HEK293 (cell line): ENCODE measurements around the gene TBC1D24.

ENCODE experiments used
- BCL11A ChIP-seq: fragments of 450-650 bp; formaldehyde crosslinking; IDR thresholded peaks from 2 replicates; pipeline ENCODE4 v1.5.1; 2016; ENCODE audit warnings: low read depth, missing biosample characterization, missing genetic modification characterization
- BCL11B ChIP-seq: fragments of 450-650 bp; formaldehyde crosslinking; IDR thresholded peaks from 2 replicates; pipeline ENCODE4 v1.5.1; 2016; ENCODE audit warnings: low read depth, missing biosample characterization, missing genetic modification characterization
- ZBTB44 ChIP-seq: fragments of 450-650 bp; IDR thresholded peaks from 2 replicates; pipeline ENCODE4 v1.5.1; 2018; ENCODE audit warnings: missing biosample characterization, mild to moderate bottlenecking, missing genetic modification characterization
- ZBTB48 ChIP-seq: fragments of 450-650 bp; formaldehyde crosslinking; IDR thresholded peaks from 2 replicates; pipeline ENCODE4 v1.5.1; 2016; ENCODE audit warnings: missing biosample characterization, missing genetic modification characterization
- ZNF155 ChIP-seq: fragments of 450-650 bp; formaldehyde crosslinking; IDR thresholded peaks from 2 replicates; pipeline ENCODE4 v1.5.1; 2016; ENCODE audit warnings: missing biosample characterization, missing genetic modification characterization
- ZNF221 ChIP-seq: fragments of 450-650 bp; formaldehyde crosslinking; IDR thresholded peaks from 2 replicates; pipeline ENCODE4 v1.5.1; 2017; ENCODE audit warnings: missing biosample characterization, missing genetic modification characterization, borderline replicate concordance
- ZNF23 ChIP-seq: fragments of 450-650 bp; formaldehyde crosslinking; IDR thresholded peaks from 2 replicates; pipeline ENCODE4 v1.5.1; 2016; ENCODE audit warnings: missing biosample characterization, missing genetic modification characterization, borderline replicate concordance
- ZNF24 ChIP-seq: fragments of 450-650 bp; formaldehyde crosslinking; IDR thresholded peaks from 2 replicates; pipeline ENCODE4 v1.5.1; 2016; ENCODE audit warnings: missing biosample characterization, missing genetic modification characterization
- ZNF248 ChIP-seq: fragments of 450-650 bp; formaldehyde crosslinking; IDR thresholded peaks from 2 replicates; pipeline ENCODE4 v1.5.1; 2017; ENCODE audit warnings: missing biosample characterization, missing genetic modification characterization
- ZNF266 ChIP-seq: fragments of 450-650 bp; formaldehyde crosslinking; IDR thresholded peaks from 2 replicates; pipeline ENCODE4 v1.5.1; 2016; ENCODE audit warnings: missing biosample characterization, missing genetic modification characterization, low read depth
- ZNF391 ChIP-seq: fragments of 450-650 bp; formaldehyde crosslinking; IDR thresholded peaks from 2 replicates; pipeline ENCODE4 v1.5.1; 2016; ENCODE audit warnings: low read depth, missing biosample characterization, missing genetic modification characterization, borderline replicate concordance
- ZNF404 ChIP-seq: fragments of 450-650 bp; formaldehyde crosslinking; IDR thresholded peaks from 2 replicates; pipeline ENCODE4 v1.5.1; 2017; ENCODE audit warnings: missing biosample characterization, missing genetic modification characterization
- ZNF416 ChIP-seq: fragments of 450-650 bp; formaldehyde crosslinking; IDR thresholded peaks from 2 replicates; pipeline ENCODE4 v1.5.1; 2016; ENCODE audit warnings: missing biosample characterization, missing genetic modification characterization
- ZNF558 ChIP-seq: fragments of 450-650 bp; formaldehyde crosslinking; IDR thresholded peaks from 2 replicates; pipeline ENCODE4 v1.5.1; 2016; ENCODE audit warnings: missing biosample characterization, missing genetic modification characterization
- ZNF560 ChIP-seq: fragments of 450-650 bp; formaldehyde crosslinking; IDR thresholded peaks from 2 replicates; pipeline ENCODE4 v1.5.1; 2017; ENCODE audit warnings: missing biosample characterization, missing genetic modification characterization, borderline replicate concordance
- ZNF747 ChIP-seq: fragments of 450-650 bp; formaldehyde crosslinking; IDR thresholded peaks from 2 replicates; pipeline ENCODE4 v1.5.1; 2016; ENCODE audit warnings: missing biosample characterization, missing genetic modification characterization
- ZNF768 ChIP-seq: fragments of 450-650 bp; formaldehyde crosslinking; IDR thresholded peaks from 2 replicates; pipeline ENCODE4 v1.5.1; 2018; ENCODE audit warnings: missing biosample characterization, mild to moderate bottlenecking, missing genetic modification characterization
- ZNF776 ChIP-seq: fragments of 450-650 bp; formaldehyde crosslinking; IDR thresholded peaks from 2 replicates; pipeline ENCODE4 v1.5.0; 2017; ENCODE audit warnings: missing biosample characterization, missing genetic modification characterization, borderline replicate concordance
- ZNF777 ChIP-seq: fragments of 450-650 bp; formaldehyde crosslinking; IDR thresholded peaks from 2 replicates; pipeline ENCODE4 v1.5.1; 2017; ENCODE audit warnings: missing biosample characterization, missing genetic modification characterization, borderline replicate concordance
- ZNF785 ChIP-seq: fragments of 450-650 bp; formaldehyde crosslinking; IDR thresholded peaks from 2 replicates; pipeline ENCODE4 v1.5.1; 2016; ENCODE audit warnings: missing biosample characterization, missing genetic modification characterization
- ZNF791 ChIP-seq: fragments of 450-650 bp; formaldehyde crosslinking; IDR thresholded peaks from 2 replicates; pipeline ENCODE4 v1.5.1; 2016; ENCODE audit warnings: missing biosample characterization, missing genetic modification characterization
- ZNF792 ChIP-seq: fragments of 450-650 bp; formaldehyde crosslinking; IDR thresholded peaks from 2 replicates; pipeline ENCODE4 v1.5.1; 2016; ENCODE audit warnings: missing biosample characterization, missing genetic modification characterization
- ZNF837 ChIP-seq: fragments of 450-650 bp; formaldehyde crosslinking; IDR thresholded peaks from 2 replicates; pipeline ENCODE4 v1.5.1; 2016; ENCODE audit warnings: missing biosample characterization, missing genetic modification characterization
- ZNF843 ChIP-seq: fragments of 450-650 bp; formaldehyde crosslinking; IDR thresholded peaks from 2 replicates; pipeline ENCODE4 v1.5.1; 2016; ENCODE audit warnings: missing biosample characterization, missing genetic modification characterization
- ZSCAN16 ChIP-seq: fragments of 450-650 bp; formaldehyde crosslinking; IDR thresholded peaks from 2 replicates; pipeline ENCODE4 v1.5.1; 2016; ENCODE audit warnings: missing biosample characterization, missing genetic modification characterization
- ZSCAN30 ChIP-seq: fragments of 450-650 bp; IDR thresholded peaks from 2 replicates; pipeline ENCODE4 v1.5.1; 2018; ENCODE audit warnings: missing biosample characterization, mild to moderate bottlenecking, missing genetic modification characterization, moderate library complexity
- TF ChIP-seq, protein P1 (sequence below): fragments of 450-650 bp; formaldehyde crosslinking; IDR thresholded peaks from 2 replicates; pipeline ENCODE4 v1.5.1; 2016; ENCODE audit warnings: missing biosample characterization, missing genetic modification characterization, borderline replicate concordance
- TF ChIP-seq, protein P2 (sequence below): fragments of 450-650 bp; formaldehyde crosslinking; conservative IDR thresholded peaks from 2 replicates; pipeline ENCODE4 v1.5.1; 2016; ENCODE audit warnings: low read depth, missing biosample characterization, missing genetic modification characterization
- TF ChIP-seq, protein P3 (sequence below): fragments of 450-650 bp; formaldehyde crosslinking; IDR thresholded peaks from 2 replicates; pipeline ENCODE4 v1.5.1; 2016; ENCODE audit warnings: missing biosample characterization, missing genetic modification characterization

TBC1D24 gene

DNA sequence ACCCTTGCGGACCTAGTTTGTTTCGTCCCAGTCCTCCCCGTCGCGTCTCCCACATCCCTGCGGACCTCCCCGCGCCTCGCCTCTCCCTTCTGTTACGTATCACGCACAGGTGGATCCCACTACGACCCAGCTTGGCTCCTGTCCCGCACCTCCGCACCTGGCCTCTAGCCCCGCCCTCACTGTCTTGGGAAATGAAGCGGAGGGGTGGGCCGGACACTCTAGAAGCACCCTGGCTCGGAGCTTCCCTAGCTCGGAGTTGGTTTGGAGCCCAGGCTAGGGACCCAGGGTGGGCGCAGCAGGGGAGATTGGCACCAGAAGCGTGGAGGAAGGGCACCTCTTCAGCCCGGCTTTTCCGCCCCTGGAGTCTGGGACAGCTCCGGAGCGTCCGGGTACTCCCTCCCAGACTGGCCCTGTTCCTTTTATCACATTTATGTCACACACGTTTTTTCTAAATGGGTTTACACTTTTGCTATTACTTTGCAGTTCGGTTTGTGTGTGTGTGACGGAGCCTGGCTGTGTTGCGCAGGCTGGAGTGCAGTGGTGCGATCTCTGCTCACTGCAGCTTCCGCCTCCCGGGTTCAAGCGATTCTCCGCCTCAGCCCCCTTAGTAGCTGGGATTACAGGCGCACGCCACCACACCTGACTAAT lies 57.7 kb downstream of the TBC1D24 start (continued):
- TF ChIP-seq ZNF560 (tag by site-specific recombination) (no peak), ZNF404 (tag by site-specific recombination) (no peak), ZNF777 (tag by site-specific recombination) (peak; percentile 66; the same call in 1 of the 2 replicates), ZBTB48 (tag by site-specific recombination) (peak; percentile 76; the same call in 1 of the 2 replicates), ZNF221 (no peak), BCL11B (tag by site-specific recombination) (no peak), ZNF266 (no peak), ZNF248 (tag by site-specific recombination) (no peak), ZNF785 (tag by site-specific recombination) (no peak), ZNF23 (tag by site-specific recombination) (no peak), ZNF768 (tag by site-specific recombination) (no peak), ZNF558 (tag by site-specific recombination) (no peak), BCL11A (tag by site-specific recombination) (no peak), ZSCAN16 (tag by site-specific recombination) (0 out of 2 replicates have a peak, but pooled peaks have one; percentile 29), ZNF792 (tag by site-specific recombination) (no peak), ZNF24 (tag by site-specific recombination) (0 out of 2 replicates have a peak, but pooled peaks have one; percentile 16), ZNF837 (tag by site-specific recombination) (no peak), ZNF155 (tag by site-specific recombination) (no peak), ZNF747 (tag by site-specific recombination) (no peak), ZNF391 (tag by site-specific recombination) (no peak), ZNF416 (tag by site-specific recombination) (no peak), ZSCAN30 (tag by site-specific recombination) (0 out of 2 replicates have a peak, but pooled peaks have one; percentile 37), ZNF791 (tag by site-specific recombination) (no peak), ZBTB44 (no peak; the same call in 1 of the 2 replicates), ZNF843 (tag by site-specific recombination) (no peak), ZNF776 (tag by site-specific recombination) (no peak)
- TF ChIP-seq, protein P1, sequence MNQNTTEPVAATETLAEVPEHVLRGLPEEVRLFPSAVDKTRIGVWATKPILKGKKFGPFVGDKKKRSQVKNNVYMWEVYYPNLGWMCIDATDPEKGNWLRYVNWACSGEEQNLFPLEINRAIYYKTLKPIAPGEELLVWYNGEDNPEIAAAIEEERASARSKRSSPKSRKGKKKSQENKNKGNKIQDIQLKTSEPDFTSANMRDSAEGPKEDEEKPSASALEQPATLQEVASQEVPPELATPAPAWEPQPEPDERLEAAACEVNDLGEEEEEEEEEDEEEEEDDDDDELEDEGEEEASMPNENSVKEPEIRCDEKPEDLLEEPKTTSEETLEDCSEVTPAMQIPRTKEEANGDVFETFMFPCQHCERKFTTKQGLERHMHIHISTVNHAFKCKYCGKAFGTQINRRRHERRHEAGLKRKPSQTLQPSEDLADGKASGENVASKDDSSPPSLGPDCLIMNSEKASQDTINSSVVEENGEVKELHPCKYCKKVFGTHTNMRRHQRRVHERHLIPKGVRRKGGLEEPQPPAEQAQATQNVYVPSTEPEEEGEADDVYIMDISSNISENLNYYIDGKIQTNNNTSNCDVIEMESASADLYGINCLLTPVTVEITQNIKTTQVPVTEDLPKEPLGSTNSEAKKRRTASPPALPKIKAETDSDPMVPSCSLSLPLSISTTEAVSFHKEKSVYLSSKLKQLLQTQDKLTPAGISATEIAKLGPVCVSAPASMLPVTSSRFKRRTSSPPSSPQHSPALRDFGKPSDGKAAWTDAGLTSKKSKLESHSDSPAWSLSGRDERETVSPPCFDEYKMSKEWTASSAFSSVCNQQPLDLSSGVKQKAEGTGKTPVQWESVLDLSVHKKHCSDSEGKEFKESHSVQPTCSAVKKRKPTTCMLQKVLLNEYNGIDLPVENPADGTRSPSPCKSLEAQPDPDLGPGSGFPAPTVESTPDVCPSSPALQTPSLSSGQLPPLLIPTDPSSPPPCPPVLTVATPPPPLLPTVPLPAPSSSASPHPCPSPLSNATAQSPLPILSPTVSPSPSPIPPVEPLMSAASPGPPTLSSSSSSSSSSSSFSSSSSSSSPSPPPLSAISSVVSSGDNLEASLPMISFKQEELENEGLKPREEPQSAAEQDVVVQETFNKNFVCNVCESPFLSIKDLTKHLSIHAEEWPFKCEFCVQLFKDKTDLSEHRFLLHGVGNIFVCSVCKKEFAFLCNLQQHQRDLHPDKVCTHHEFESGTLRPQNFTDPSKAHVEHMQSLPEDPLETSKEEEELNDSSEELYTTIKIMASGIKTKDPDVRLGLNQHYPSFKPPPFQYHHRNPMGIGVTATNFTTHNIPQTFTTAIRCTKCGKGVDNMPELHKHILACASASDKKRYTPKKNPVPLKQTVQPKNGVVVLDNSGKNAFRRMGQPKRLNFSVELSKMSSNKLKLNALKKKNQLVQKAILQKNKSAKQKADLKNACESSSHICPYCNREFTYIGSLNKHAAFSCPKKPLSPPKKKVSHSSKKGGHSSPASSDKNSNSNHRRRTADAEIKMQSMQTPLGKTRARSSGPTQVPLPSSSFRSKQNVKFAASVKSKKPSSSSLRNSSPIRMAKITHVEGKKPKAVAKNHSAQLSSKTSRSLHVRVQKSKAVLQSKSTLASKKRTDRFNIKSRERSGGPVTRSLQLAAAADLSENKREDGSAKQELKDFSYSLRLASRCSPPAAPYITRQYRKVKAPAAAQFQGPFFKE (tag by site-specific recombination), result no peak
- TF ChIP-seq, protein P2, sequence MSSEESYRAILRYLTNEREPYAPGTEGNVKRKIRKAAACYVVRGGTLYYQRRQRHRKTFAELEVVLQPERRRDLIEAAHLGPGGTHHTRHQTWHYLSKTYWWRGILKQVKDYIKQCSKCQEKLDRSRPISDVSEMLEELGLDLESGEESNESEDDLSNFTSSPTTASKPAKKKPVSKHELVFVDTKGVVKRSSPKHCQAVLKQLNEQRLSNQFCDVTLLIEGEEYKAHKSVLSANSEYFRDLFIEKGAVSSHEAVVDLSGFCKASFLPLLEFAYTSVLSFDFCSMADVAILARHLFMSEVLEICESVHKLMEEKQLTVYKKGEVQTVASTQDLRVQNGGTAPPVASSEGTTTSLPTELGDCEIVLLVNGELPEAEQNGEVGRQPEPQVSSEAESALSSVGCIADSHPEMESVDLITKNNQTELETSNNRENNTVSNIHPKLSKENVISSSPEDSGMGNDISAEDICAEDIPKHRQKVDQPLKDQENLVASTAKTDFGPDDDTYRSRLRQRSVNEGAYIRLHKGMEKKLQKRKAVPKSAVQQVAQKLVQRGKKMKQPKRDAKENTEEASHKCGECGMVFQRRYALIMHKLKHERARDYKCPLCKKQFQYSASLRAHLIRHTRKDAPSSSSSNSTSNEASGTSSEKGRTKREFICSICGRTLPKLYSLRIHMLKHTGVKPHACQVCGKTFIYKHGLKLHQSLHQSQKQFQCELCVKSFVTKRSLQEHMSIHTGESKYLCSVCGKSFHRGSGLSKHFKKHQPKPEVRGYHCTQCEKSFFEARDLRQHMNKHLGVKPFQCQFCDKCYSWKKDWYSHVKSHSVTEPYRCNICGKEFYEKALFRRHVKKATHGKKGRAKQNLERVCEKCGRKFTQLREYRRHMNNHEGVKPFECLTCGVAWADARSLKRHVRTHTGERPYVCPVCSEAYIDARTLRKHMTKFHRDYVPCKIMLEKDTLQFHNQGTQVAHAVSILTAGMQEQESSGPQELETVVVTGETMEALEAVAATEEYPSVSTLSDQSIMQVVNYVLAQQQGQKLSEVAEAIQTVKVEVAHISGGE (tag by site-specific recombination), result peak; percentile 70
- TF ChIP-seq, protein P3, sequence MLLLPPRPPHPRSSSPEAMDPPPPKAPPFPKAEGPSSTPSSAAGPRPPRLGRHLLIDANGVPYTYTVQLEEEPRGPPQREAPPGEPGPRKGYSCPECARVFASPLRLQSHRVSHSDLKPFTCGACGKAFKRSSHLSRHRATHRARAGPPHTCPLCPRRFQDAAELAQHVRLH (tag by site-specific recombination), result no peak
